AG10803 (cell line): ENCODE results near the gene CNBP.

Experiments
- DNase-seq: peaks from one replicate; pipeline ENCODE4 v3.0.0; 2010; ENCODE audit warnings: low read depth
- H3K4me3 ChIP-seq: 2 replicates; pipeline ENCODE4 v1.5.1; 2011; ENCODE audit warnings: mild to moderate bottlenecking, low read length, control low read depth
- CTCF ChIP-seq: conservative IDR thresholded peaks from 2 replicates; pipeline ENCODE4 v1.5.1; 2011; ENCODE audit warnings: mild to moderate bottlenecking, low read length, control low read depth, inconsistent platforms

CNBP gene

DNA sequence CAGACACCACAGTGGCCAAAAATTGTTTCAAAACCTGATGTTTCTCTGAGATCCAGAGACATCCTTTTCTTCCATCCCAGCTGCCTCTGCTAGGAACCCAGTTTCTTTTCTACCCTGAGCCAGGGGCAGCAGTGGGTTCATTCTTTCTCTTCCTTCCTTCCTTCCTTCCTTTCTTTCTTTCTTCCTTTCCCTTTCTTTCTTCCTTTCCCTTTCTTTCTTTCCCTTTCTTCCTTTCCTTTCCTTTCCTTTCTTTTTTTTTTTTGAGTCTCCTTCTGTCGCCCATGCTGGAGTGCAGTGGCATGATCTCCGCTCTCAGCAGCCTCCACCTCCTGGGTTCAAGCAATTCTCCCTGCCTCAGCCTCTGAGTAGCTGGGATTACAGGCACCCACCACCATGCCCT, 35.0 kb upstream of the CNBP start:
- no peak for TF ChIP-seq CTCF
- no peak for DNase-seq

GRCh38 chr3:129213238-129213637, 29.5 kb upstream of the CNBP start:
- no peak for DNase-seq
- no peak for TF ChIP-seq CTCF
- H3K4me3 ChIP-seq, result no peak overlapping the region

More for the DNA sequence above, 35.0 kb upstream of the CNBP start:
- H3K4me3 ChIP-seq, result no peak overlapping the region

DNA sequence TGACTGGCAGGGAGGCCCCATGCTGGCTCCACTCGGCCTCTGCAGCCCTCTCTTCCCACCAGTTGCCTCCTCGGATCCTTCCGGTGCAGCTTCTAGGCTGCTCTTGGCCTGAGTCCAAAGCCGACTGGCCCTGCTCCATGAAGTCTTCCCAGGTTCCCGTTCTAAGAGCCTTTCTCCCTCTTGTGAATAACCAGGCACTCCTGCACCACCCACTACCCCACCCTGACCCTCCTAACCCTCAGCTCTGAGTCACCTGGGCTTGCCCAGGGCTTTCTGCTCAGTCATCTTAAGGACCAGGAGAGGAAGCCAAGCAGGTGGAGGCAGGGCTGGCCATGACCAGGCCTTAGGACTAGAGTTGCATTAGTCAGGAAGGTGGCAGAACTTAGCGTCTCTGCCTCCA, 28.1 kb upstream of the CNBP start:
- DNase-seq, result peak; percentile 62
- no peak overlapping the region for H3K4me3 ChIP-seq
- TF ChIP-seq CTCF, result no peak

DNA sequence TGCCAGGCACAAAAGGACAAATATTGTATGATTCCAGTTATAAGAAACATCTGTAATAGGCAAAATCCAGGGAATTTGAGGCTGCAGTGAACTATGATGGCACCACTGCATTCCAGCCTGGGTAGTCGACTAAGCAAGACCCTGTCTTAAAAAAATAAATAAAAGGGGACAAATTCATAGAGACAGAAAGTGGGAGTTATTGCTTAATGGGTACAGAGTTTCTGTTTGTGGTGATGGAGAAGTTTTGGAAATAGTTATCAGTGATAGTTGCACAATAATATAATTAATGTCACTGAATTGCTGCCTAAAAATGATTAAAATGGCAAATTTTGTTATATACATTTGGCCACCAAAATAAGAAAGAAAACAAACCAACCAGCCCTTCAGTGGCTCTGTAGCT, 27.6 kb upstream of the CNBP start:
- TF ChIP-seq CTCF, result no peak
- no peak overlapping the region for H3K4me3 ChIP-seq
- peak; percentile 21 for DNase-seq

DNA sequence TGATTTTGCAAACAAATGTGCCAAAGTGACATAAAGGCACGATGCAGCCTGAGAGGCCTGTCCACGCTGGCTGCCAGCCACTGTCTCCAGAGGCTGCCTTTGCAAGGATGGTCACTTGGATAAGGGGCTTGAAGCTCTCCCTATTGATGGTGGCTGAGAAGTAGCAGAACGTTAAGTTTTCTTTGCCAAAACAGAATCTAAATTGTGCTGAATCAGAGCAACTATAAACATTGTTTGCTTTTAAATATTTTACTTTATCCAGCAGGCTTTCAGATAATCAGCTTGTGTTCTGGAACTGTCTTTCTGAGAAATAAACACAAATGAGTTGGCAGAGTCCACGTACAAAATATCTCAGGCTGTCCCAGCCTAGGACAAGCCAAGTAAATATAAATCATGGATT, 23.8 kb upstream of the CNBP start:
- no peak overlapping the region for H3K4me3 ChIP-seq
- DNase-seq, result no peak
- TF ChIP-seq CTCF, result no peak

DNA sequence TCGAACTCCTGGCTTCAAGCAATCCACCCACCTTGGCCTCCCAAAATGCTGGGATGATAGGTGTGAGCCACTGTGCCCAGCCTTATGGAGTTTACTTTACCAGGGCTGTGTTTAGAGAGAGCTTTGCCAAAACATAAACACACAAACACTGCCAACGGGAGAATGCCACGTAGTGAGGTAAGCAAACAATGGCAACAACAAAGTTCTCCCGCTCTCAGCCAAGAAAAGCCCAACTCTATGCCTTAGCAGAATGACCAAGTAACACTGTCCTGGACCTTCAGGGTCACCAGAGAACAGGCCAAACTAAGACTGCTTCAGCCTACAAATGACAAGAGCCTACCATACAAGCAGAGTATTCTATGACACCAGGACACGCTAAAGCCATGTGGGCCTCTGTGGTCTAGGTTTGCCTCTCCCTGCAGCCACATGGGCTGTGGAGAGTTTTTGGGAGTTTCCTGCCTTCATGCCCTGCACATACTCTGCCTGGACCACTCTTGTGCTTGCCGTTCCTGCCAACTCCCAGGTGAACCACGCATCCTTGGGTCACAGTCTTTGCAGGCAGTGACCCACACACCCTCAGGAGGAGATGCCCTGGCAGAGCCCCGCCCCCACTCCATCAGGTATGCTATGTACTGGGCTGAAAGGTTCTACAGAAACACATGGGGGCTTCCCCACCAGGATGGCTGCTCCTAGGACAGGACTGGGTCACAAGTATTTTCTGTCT, 21.6 kb upstream of the CNBP start:
- H3K4me3 ChIP-seq, result no peak overlapping the region
- no peak for DNase-seq

More for the DNA sequence above, 21.6 kb upstream of the CNBP start:
- TF ChIP-seq CTCF, result no peak
